Lower leg skin (tissue), 3 donors: ENCODE data around the gene C1QL4.

Source experiments
- POLR2A ChIP-seq, 2 donors: fragments of 450-650 bp; IDR thresholded peaks; one replicate each; pipeline ENCODE4 v1.6.1; 2016 to 2017; ENCODE audit warnings: antibody characterized with exemption in 2 of 2, mild to moderate bottlenecking in 1 of 2, moderate library complexity in 1 of 2
- TF ChIP-seq, protein P1 (sequence below), 3 donors: fragments of 450-650 bp; IDR thresholded peaks; one replicate each; pipeline ENCODE4 v1.5.1; 2016; ENCODE audit warnings: antibody characterized with exemption in 3 of 3, mild to moderate bottlenecking in 3 of 3, moderate library complexity in 2 of 3

DNA sequence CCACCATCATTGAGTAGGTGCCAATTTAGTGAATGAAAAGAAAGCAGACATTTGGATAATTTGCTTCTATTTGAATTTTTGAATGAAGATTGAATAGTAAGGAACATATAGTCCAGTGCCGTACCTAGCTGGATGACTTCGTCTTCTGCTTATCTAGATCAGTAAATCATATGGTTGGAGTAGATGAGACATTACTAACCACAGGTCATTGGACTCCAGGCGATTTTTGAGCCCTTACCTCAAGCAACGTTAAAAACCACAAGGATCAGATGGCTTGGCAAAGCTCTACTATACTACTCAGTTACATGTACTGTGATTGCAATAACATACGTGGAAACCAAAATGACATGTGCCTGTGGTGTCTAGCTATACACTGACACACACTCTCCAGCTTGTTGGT is 28.6 kb upstream of the C1QL4 start:
- TF ChIP-seq, protein P1, sequence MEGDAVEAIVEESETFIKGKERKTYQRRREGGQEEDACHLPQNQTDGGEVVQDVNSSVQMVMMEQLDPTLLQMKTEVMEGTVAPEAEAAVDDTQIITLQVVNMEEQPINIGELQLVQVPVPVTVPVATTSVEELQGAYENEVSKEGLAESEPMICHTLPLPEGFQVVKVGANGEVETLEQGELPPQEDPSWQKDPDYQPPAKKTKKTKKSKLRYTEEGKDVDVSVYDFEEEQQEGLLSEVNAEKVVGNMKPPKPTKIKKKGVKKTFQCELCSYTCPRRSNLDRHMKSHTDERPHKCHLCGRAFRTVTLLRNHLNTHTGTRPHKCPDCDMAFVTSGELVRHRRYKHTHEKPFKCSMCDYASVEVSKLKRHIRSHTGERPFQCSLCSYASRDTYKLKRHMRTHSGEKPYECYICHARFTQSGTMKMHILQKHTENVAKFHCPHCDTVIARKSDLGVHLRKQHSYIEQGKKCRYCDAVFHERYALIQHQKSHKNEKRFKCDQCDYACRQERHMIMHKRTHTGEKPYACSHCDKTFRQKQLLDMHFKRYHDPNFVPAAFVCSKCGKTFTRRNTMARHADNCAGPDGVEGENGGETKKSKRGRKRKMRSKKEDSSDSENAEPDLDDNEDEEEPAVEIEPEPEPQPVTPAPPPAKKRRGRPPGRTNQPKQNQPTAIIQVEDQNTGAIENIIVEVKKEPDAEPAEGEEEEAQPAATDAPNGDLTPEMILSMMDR (IDR thresholded peaks at IDR 0.05) = no peak
- no peak for TF ChIP-seq POLR2A (IDR thresholded peaks at IDR 0.05)
